K562 (cell line): Measurements from ENCODE around the gene PLCL2. TPM values are rescaled to one million over a fixed set of nuclear protein-coding genes. Genes with fewer than 3 reads are reported as not detected.

Source experiments
- ATAC-seq: fragments of 200-7000 bp; cut with Tn5 transposase; 3 replicates; pipeline ENCODE4 v1.9.1; 2020; ENCODE audit warnings: moderate library complexity
- BruUV-seq: library from RNA; stranded (reverse); fragments of 400-500 nt; replicated peaks from 2 replicates; lab custom pipeline; 2021; lab: Mats Ljungman, UMichigan
- CTCF ChIA-PET: fragments of 300-600 bp; formaldehyde crosslinking; extraction: SDS; loops from one replicate; lab custom pipeline; 2021; ENCODE audit warnings: low intra/inter-chr PET ratio; lab: Yijun Ruan, JAX
- POLR2A ChIA-PET: fragments of 300-600, 350-650 bp; sonication (Branson Sonifier 250); formaldehyde crosslinking; extraction: SDS; loops from one replicate; lab custom pipeline; 2021; ENCODE audit warnings: antibody characterized with exemption, inconsistent platforms; lab: Yijun Ruan, JAX
- DNase-seq, 4 experiments: peaks; one replicate each; pipeline versions ENCODE4 v3.0.0 to v3.0.0-alpha.2; 2011 to 2018; ENCODE audit warnings: low spot score in 3 of 4, mixed read lengths in 3 of 4; ENCODE audit errors: extremely low read depth in 1 of 4
- FAIRE-seq: peaks from 2 replicates; lab custom pipeline; 2011; peaks lifted over from hg19 to GRCh38; lab: Jason Lieb, UNC
- H2AFZ ChIP-seq: 2 replicates; pipeline ENCODE4 v1.6.0; 2011; ENCODE audit warnings: low read depth, low read length, control low read depth, inconsistent platforms
- H3K27ac ChIP-seq: fragments of 200-600 bp; 3 replicates; pipeline ENCODE4 v1.8.0; 2011; ENCODE audit warnings: low read depth, mild to moderate bottlenecking, control low read depth, inconsistent platforms, low read length, moderate library complexity, mixed read lengths; ENCODE audit errors: extremely low read depth
- H3K27me3 ChIP-seq, 2 experiments: fragments of 300-600 bp in 1 of 2; 2 replicates in 1 of 2; 3 replicates in 1 of 2; pipeline versions ENCODE4 v1.6.0 to v1.8.0; 2011; ENCODE audit warnings: inconsistent platforms in 2 of 2, low read length in 2 of 2, mild to moderate bottlenecking in 1 of 2, mixed read lengths in 1 of 2, moderate library complexity in 1 of 2; ENCODE audit not compliant: control insufficient read depth in 2 of 2, insufficient read depth in 2 of 2
- H3K36me3 ChIP-seq: fragments of 300-600 bp; 3 replicates; pipeline ENCODE4 v1.8.0; 2011; ENCODE audit warnings: mild to moderate bottlenecking, low read length, inconsistent platforms; ENCODE audit not compliant: control insufficient read depth, insufficient read depth
- H3K4me1 ChIP-seq, 2 experiments: fragments of 200-600 bp in 1 of 2; replicated peaks in 1 of 2; 2 replicates in 1 of 2; 3 replicates in 1 of 2; pipeline versions ENCODE4 v1.5.1 to v1.8.0; 2011; ENCODE audit warnings: inconsistent platforms in 2 of 2, low read length in 2 of 2, mild to moderate bottlenecking in 1 of 2, mixed read lengths in 1 of 2, moderate library complexity in 1 of 2; ENCODE audit not compliant: control insufficient read depth in 2 of 2, insufficient read depth in 2 of 2
- H3K4me2 ChIP-seq: 2 replicates; pipeline ENCODE4 v1.6.1; 2011; ENCODE audit warnings: low read length, control low read depth, inconsistent platforms, mixed read lengths; ENCODE audit not compliant: insufficient read depth
- H3K4me3 ChIP-seq: fragments of 200-600 bp; sonication (generic), shearing (Covaris generic); 2 replicates; pipeline ENCODE4 v1.5.1; 2016; ENCODE audit warnings: control low read depth, inconsistent platforms
- H3K79me2 ChIP-seq: fragments of 200-600 bp; 3 replicates; pipeline ENCODE4 v1.8.0; 2011; ENCODE audit warnings: low read length, inconsistent platforms; ENCODE audit not compliant: control insufficient read depth, insufficient read depth
- H3K9ac ChIP-seq, 2 experiments: 2 replicates each; pipeline versions ENCODE4 v1.6.0 to v1.6.1; 2011; ENCODE audit warnings: low read depth in 2 of 2, low read length in 2 of 2, control low read depth in 1 of 2, inconsistent platforms in 1 of 2, mild to moderate bottlenecking in 1 of 2, mixed read lengths in 1 of 2; ENCODE audit not compliant: insufficient read depth in 1 of 2
- H3K9me1 ChIP-seq: one replicate; pipeline ENCODE4 v1.6.0; 2011; ENCODE audit warnings: inconsistent platforms, mild to moderate bottlenecking, low read length, moderate library complexity; ENCODE audit not compliant: control insufficient read depth, insufficient read depth
- H3K9me3 ChIP-seq: replicated peaks from 2 replicates; pipeline ENCODE4 v1.5.1; 2011; ENCODE audit warnings: low read depth, low read length, inconsistent platforms; ENCODE audit not compliant: control insufficient read depth, insufficient read depth
- H4K20me1 ChIP-seq: replicated peaks from 2 replicates; pipeline ENCODE4 v1.6.1; 2011; ENCODE audit warnings: low read length, inconsistent platforms, mixed read lengths; ENCODE audit not compliant: control insufficient read depth, insufficient read depth
- ARNT ChIP-seq, 2 experiments: fragments of 450-650 bp; IDR thresholded peaks; 2 replicates each; pipeline ENCODE4 v1.6.1; 2016; ENCODE audit warnings: mild to moderate bottlenecking in 1 of 2
- CCAR2 ChIP-seq: fragments of 200-400 bp; formaldehyde crosslinking; IDR thresholded peaks from 2 replicates; pipeline ENCODE4 v1.6.1; 2017; ENCODE audit warnings: mild to moderate bottlenecking, low read depth, low read length
- EWSR1 ChIP-seq: fragments of 450-650 bp; IDR thresholded peaks from 2 replicates; pipeline ENCODE4 v1.6.1; 2018; ENCODE audit warnings: borderline replicate concordance, mild to moderate bottlenecking, low read depth, moderate library complexity; ENCODE audit not compliant: partially characterized antibody
- HSF4 ChIP-seq: fragments of 250-450 bp; sonication (Bioruptor Pico); IDR thresholded peaks from 2 replicates; pipeline ENCODE4 v2.1.2; 2022; ENCODE audit warnings: mild to moderate bottlenecking, moderate library complexity, borderline replicate concordance
- POLR2B ChIP-seq: fragments of 450-650 bp; IDR thresholded peaks from 2 replicates; pipeline ENCODE4 v1.6.1; 2018; ENCODE audit warnings: low read depth; ENCODE audit not compliant: partially characterized antibody
- RBBP5 ChIP-seq: fragments of 200-600 bp; sonication (generic); IDR thresholded peaks from 2 replicates; pipeline ENCODE4 v1.6.1; 2012; ENCODE audit warnings: borderline replicate concordance, mild to moderate bottlenecking, low read length, control low read depth, inconsistent platforms; ENCODE audit not compliant: insufficient read depth, poor library complexity, severe bottlenecking
- RBM22 ChIP-seq: fragments of 200-400 bp; formaldehyde crosslinking; IDR thresholded peaks from 2 replicates; pipeline ENCODE4 v1.6.1; 2018; ENCODE audit warnings: low read length, low read depth; ENCODE audit not compliant: poor library complexity, severe bottlenecking
- RBM25 ChIP-seq: fragments of 200-400 bp; formaldehyde crosslinking; IDR thresholded peaks from 2 replicates; pipeline ENCODE4 v1.6.1; 2018; ENCODE audit warnings: low read length, low read depth, moderate library complexity; ENCODE audit not compliant: severe bottlenecking
- SIX5 ChIP-seq, 2 experiments: IDR thresholded peaks; 2 replicates each; pipeline ENCODE4 v1.6.1; 2011; ENCODE audit warnings: low read length in 2 of 2, borderline replicate concordance in 1 of 2, low read depth in 1 of 2, mild to moderate bottlenecking in 1 of 2, moderate library complexity in 1 of 2; ENCODE audit not compliant: insufficient read depth in 1 of 2
- THRB ChIP-seq: fragments of 450-650 bp; formaldehyde crosslinking; conservative IDR thresholded peaks from 2 replicates; pipeline ENCODE4 v1.4.0; 2022; ENCODE audit warnings: mild to moderate bottlenecking, missing genetic modification characterization
- ZBTB12 ChIP-seq: fragments of 250-450 bp; sonication (Bioruptor Pico); IDR thresholded peaks from 2 replicates; pipeline ENCODE4 v1.4.0; 2020
- ZNF408 ChIP-seq: fragments of 250-450 bp; sonication (Bioruptor Pico); IDR thresholded peaks from 2 replicates; pipeline ENCODE4 v1.4.0; 2020; ENCODE audit warnings: low read depth, mild to moderate bottlenecking, moderate library complexity
- ZNF584 ChIP-seq: fragments of 200-800 bp; sonication (Bioruptor generic); IDR thresholded peaks from 2 replicates; pipeline ENCODE4 v1.6.1; 2016; ENCODE audit warnings: low read depth, mild to moderate bottlenecking, missing genetic modification characterization, missing compliant biosample characterization
- ZNF740 ChIP-seq, 3 experiments: fragments of 200-800 bp in 1 of 3; sonication (Bioruptor generic) in 1 of 3; sonication (generic) in 1 of 3; formaldehyde crosslinking in 1 of 3; IDR thresholded peaks; 2 replicates each; pipeline versions ENCODE4 v1.6.1 to v1.8.0; 2016 to 2022; ENCODE audit warnings: mild to moderate bottlenecking in 2 of 3, missing compliant biosample characterization in 2 of 3, missing genetic modification characterization in 2 of 3, missing genetic modification reagents in 1 of 3
- ZSCAN32 ChIP-seq: fragments of 450-650 bp; formaldehyde crosslinking; IDR thresholded peaks from 2 replicates; pipeline ENCODE4 v1.4.0; 2020; ENCODE audit warnings: mild to moderate bottlenecking, moderate library complexity
- WGBS: fragments of 100-300 bp; shearing (Covaris generic); methylation state at CpG from one replicate; pipeline ENCODE4 v1.1.6; 2016; ENCODE audit warnings: low coverage, mixed read lengths; ENCODE audit not compliant: insufficient coverage; ENCODE audit errors: missing lambda C conversion rate; 5-methylcytosine and 5-hydroxymethylcytosine counted together
- in situ Hi-C: fragments of 300-500 bp; cut with MboI; formaldehyde crosslinking; loops from 4 replicates; pipeline ENCODE4 v1.15.0; 2018; ENCODE audit warnings: inconsistent platforms, mixed read lengths
- intact Hi-C: fragments of 100-400 bp; cut with micrococcal nuclease; formaldehyde crosslinking; loops from 2 replicates; pipeline ENCODE4 v1.14.2; 2022
- polyA plus RNA-seq, 8 experiments: library from polyadenylated mRNA; depleted of rRNA in 4 of 8; stranded (reverse) in 5 of 8; unstranded in 3 of 8; fragments of >200 nt; fragmentation: Nextera tagmentation in 2 of 8; fragmentation: Illumina TruSeq in 1 of 8; extraction: Ambion mirVana in 2 of 8; extraction: Trizol in 1 of 8; gene quantifications; 2 replicates each; pipeline versions ENCODE4 v1.2.1 to v1.2.3, GENCODE V29; 2011 to 2014; ENCODE audit warnings: inconsistent platforms in 1 of 8, missing spikeins in 1 of 8
- total RNA-seq, 7 experiments: library from RNA; depleted of rRNA in 6 of 7; stranded (reverse); fragments of >200 nt in 6 of 7; fragmentation: Illumina TruSeq in 2 of 7; extraction: Trizol in 2 of 7; gene quantifications; 2 replicates each; pipeline versions ENCODE4 v1.2.1 to v1.2.3, GENCODE V29; 2011 to 2021; ENCODE audit warnings: low replicate concordance in 1 of 7

Gene PLCL2
- total and polyA plus RNA-seq, 9 of the 15 experiments (the other 6 are each of a cell fraction or from before 2014, with no cell fraction given) = 0.03 to 0.18 (median 0.11) TPM; not detected in 2

DNA sequence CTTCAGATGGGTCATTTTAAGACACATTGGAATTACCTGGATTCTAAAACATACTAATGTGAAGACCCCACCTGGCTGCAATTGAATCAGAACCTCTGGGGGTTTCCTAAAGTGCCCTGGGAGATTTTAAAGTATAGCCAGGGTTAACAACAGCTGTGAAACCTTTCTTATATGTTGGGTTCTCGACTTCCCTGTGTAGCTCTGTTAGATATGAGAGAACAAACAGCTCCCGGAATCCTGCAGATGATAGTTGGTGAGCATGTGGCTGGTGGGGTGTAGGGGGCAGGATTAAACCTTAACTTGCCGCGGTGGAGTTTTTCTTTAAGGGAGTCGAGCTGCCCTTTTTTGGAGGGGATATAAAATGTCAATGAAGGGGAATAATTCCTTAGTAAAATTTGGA, 12.1 kb downstream of the PLCL2 start:
- 3% methylated on average over 5 of the region's 5 CpGs for WGBS
- intact Hi-C loops = no loop called here

More for the DNA sequence above, 12.1 kb downstream of the PLCL2 start:
- H3K4me2 ChIP-seq = no peak overlapping the region
- no peak for FAIRE-seq
- BruUV-seq = no TSS peak
- H3K36me3 ChIP-seq = no peaks in the 10 kb centered on the region
- no peak overlapping the region for H3K9ac ChIP-seq
- H3K27ac ChIP-seq = no peak overlapping the region
- no peak for ATAC-seq
- CTCF ChIA-PET = no interaction called here
- H3K79me2 ChIP-seq = no peaks in the 10 kb centered on the region
- TF ChIP-seq RBM22 (no peak), THRB (no peak), CCAR2 (no peak), RBM25 (no peak), ZNF408 (CRISPR knock-in tag) (no peak), ARNT (IDR thresholded peaks at IDR 0.05) (no peak), RBBP5 (no peak), SIX5 (IDR thresholded peaks at IDR 0.05; ENCODE audit: borderline replicate concordance in 1 of 2, insufficient read depth in 1 of 2, low read depth in 1 of 2, low read length in 2 of 2) (no peak), ZBTB12 (CRISPR knock-in tag) (no peak), POLR2B (no peak), EWSR1 (no peak), ZNF740 (CRISPR knock-in tag; IDR thresholded peaks at IDR 0.05) (no peak), ZNF740 (tag; IDR thresholded peaks at IDR 0.05) (no peak), ZNF584 (CRISPR knock-in tag) (no peak), HSF4 (no peak), ZSCAN32 (no peak)
- no peak for DNase-seq
- no peaks in the 10 kb centered on the region for H3K9me3 ChIP-seq
- H2AFZ ChIP-seq = no peak overlapping the region
- H3K4me3 ChIP-seq = no peak overlapping the region
- H3K27me3 ChIP-seq = peaks cover 4 to 5% of the 10 kb centered on the region in 2 experiments; a peak in 3 of 5 replicates
- in situ Hi-C loops = no loop called here
- no peaks in the 10 kb centered on the region for H3K9me1 ChIP-seq
- POLR2A ChIA-PET = no interaction called here
- H4K20me1 ChIP-seq = no peaks in the 10 kb centered on the region
- H3K4me1 ChIP-seq = no peaks in the 10 kb centered on the region
